Trophoblast cell (in vitro differentiated cells and primary cell): ENCODE results near the gene RIPK1.

Experiments used
- DNase-seq, 2 donors: peaks; one replicate each; pipeline ENCODE4 v3.0.0-alpha.2; 2016
- H2AFZ ChIP-seq: 2 replicates; pipeline ENCODE4 v1.6.1; 2013; ENCODE audit warnings: low read length, moderate library complexity, mild to moderate bottlenecking; ENCODE audit not compliant: insufficient read depth, poor library complexity
- H2AK5ac ChIP-seq: 2 replicates; pipeline ENCODE4 v1.6.1; 2013; ENCODE audit warnings: mild to moderate bottlenecking, low read length
- H2BK120ac ChIP-seq: 2 replicates; pipeline ENCODE4 v1.6.1; 2013; ENCODE audit warnings: low read length, mild to moderate bottlenecking, moderate library complexity; ENCODE audit not compliant: insufficient read depth, poor library complexity
- H2BK12ac ChIP-seq: 2 replicates; pipeline ENCODE4 v1.6.1; 2013; ENCODE audit warnings: mild to moderate bottlenecking, low read length, moderate library complexity
- H2BK5ac ChIP-seq: 2 replicates; pipeline ENCODE4 v1.6.1; 2013; ENCODE audit warnings: low read length, low read depth, moderate library complexity, mild to moderate bottlenecking; ENCODE audit not compliant: poor library complexity
- H3K14ac ChIP-seq: 2 replicates; pipeline ENCODE4 v1.6.1; 2013; ENCODE audit warnings: mild to moderate bottlenecking, low read length
- H3K18ac ChIP-seq: 2 replicates; pipeline ENCODE4 v1.6.1; 2013; ENCODE audit warnings: mild to moderate bottlenecking, low read length
- H3K23ac ChIP-seq: 2 replicates; pipeline ENCODE4 v1.6.1; 2013; ENCODE audit warnings: low read length
- H3K27ac ChIP-seq: 2 replicates; pipeline ENCODE4 v1.5.1; 2013; ENCODE audit warnings: low read depth, mild to moderate bottlenecking, inconsistent platforms, low read length, moderate library complexity
- H3K27me3 ChIP-seq: 2 replicates; pipeline ENCODE4 v1.6.1; 2013; ENCODE audit warnings: inconsistent platforms, mild to moderate bottlenecking, low read length, moderate library complexity; ENCODE audit not compliant: insufficient read depth
- H3K36me3 ChIP-seq, 2 experiments: 1 replicate in 1 of 2; 2 replicates in 1 of 2; pipeline ENCODE4 v1.6.1; 2013; ENCODE audit warnings: low read length in 2 of 2, mild to moderate bottlenecking in 2 of 2, moderate library complexity in 1 of 2; ENCODE audit not compliant: insufficient read depth in 2 of 2, control insufficient read depth in 1 of 2
- H3K4ac ChIP-seq: 2 replicates; pipeline ENCODE4 v1.6.1; 2013; ENCODE audit warnings: low read depth, mild to moderate bottlenecking, low read length, moderate library complexity
- H3K4me1 ChIP-seq, 2 experiments: 1 replicate in 1 of 2; 2 replicates in 1 of 2; pipeline ENCODE4 v1.6.1; 2013; ENCODE audit warnings: low read length in 2 of 2, mild to moderate bottlenecking in 2 of 2, moderate library complexity in 1 of 2; ENCODE audit not compliant: insufficient read depth in 2 of 2, control insufficient read depth in 1 of 2
- H3K4me2 ChIP-seq: 2 replicates; pipeline ENCODE4 v1.6.1; 2013; ENCODE audit warnings: inconsistent platforms, mild to moderate bottlenecking, low read length, moderate library complexity
- H3K4me3 ChIP-seq: 2 replicates; pipeline ENCODE4 v1.5.1; 2013; ENCODE audit warnings: mild to moderate bottlenecking, low read depth, low read length, inconsistent platforms
- H3K79me1 ChIP-seq: one replicate; pipeline ENCODE4 v1.6.1; 2013; ENCODE audit warnings: low read length
- H3K79me2 ChIP-seq: 2 replicates; pipeline ENCODE4 v1.6.1; 2013; ENCODE audit warnings: low read length, mild to moderate bottlenecking; ENCODE audit not compliant: control insufficient read depth, insufficient read depth, poor library complexity
- H3K9ac ChIP-seq: 2 replicates; pipeline ENCODE4 v1.6.1; 2013; ENCODE audit warnings: mild to moderate bottlenecking, low read length
- H3K9me3 ChIP-seq: 2 replicates; pipeline ENCODE4 v1.6.1; 2013; ENCODE audit warnings: low read depth, mild to moderate bottlenecking, control low read depth, inconsistent platforms, low read length; ENCODE audit not compliant: insufficient read depth
- H4K12ac ChIP-seq: 2 replicates; pipeline ENCODE4 v1.6.1; 2013; ENCODE audit warnings: low read depth, mild to moderate bottlenecking, low read length, moderate library complexity
- H4K8ac ChIP-seq: 2 replicates; pipeline ENCODE4 v1.6.1; 2013; ENCODE audit warnings: low read depth, mild to moderate bottlenecking, low read length, moderate library complexity
- H4K91ac ChIP-seq: one replicate; pipeline ENCODE4 v1.6.1; 2013; ENCODE audit warnings: low read depth, mild to moderate bottlenecking, low read length, moderate library complexity
- WGBS: extraction: QIAGEN DNeasy Blood & Tissue Kit; methylation state at CpG from one replicate; pipeline ENCODE4 v1.1.7; 2013; ENCODE audit warnings: missing lambda C conversion rate; ENCODE audit not compliant: insufficient read length, insufficient coverage; ENCODE audit errors: extremely low coverage; 5-methylcytosine and 5-hydroxymethylcytosine counted together

RIPK1 gene

GRCh38 chr6:3090013-3090412 is 21.7 kb downstream of the RIPK1 start:
- Histone ChIP-seq H3K4me3 (no peak overlapping the region), H3K14ac (no peak overlapping the region), H3K18ac (no peak overlapping the region), H2BK12ac (no peak overlapping the region), H3K9me3 (peaks cover 14% of the 10 kb centered on the region), H3K79me2 (no peaks in the 10 kb centered on the region), H3K36me3 (peaks cover 20 to 31% of the 10 kb centered on the region in 2 experiments), H3K27me3 (no peaks in the 10 kb centered on the region), H3K4me1 (no peaks in the 10 kb centered on the region), H4K12ac (no peak overlapping the region), H3K4me2 (no peak overlapping the region), H2AFZ (no peak overlapping the region), H3K27ac (no peak overlapping the region), H3K23ac (no peak overlapping the region), H3K79me1 (no peaks in the 10 kb centered on the region), H4K8ac (no peak overlapping the region), H2BK120ac (no peak overlapping the region), H2BK5ac (no peak overlapping the region), H3K9ac (no peak overlapping the region), H3K4ac (no peak overlapping the region), H2AK5ac (no peak overlapping the region), H4K91ac (no peak overlapping the region)
- no CpG with 5 or more reads among the region's 4 CpGs for WGBS
- no peak for DNase-seq

- H2BK120ac ChIP-seq = no peak overlapping the region
- no peak overlapping the region for H4K8ac ChIP-seq
- no peak overlapping the region for H2AK5ac ChIP-seq
- no peak overlapping the region for H3K4me3 ChIP-seq
- H2AFZ ChIP-seq = no peak overlapping the region
- no peak overlapping the region for H4K12ac ChIP-seq
- no peak overlapping the region for H3K23ac ChIP-seq
- no peak overlapping the region for H3K4me2 ChIP-seq
- H3K79me2 ChIP-seq = no peaks in the 10 kb centered on the region
- H3K27ac ChIP-seq = no peak overlapping the region
- H3K14ac ChIP-seq = no peak overlapping the region
- no peaks in the 10 kb centered on the region for H3K79me1 ChIP-seq
- no peak overlapping the region for H3K4ac ChIP-seq
- DNase-seq = no peak
- peaks cover 9% of the 10 kb centered on the region for H3K9me3 ChIP-seq
- H2BK12ac ChIP-seq = no peak overlapping the region
- no peak overlapping the region for H3K18ac ChIP-seq
- H3K27me3 ChIP-seq = no peaks in the 10 kb centered on the region
- H3K4me1 ChIP-seq = no peaks in the 10 kb centered on the region
- no peak overlapping the region for H3K9ac ChIP-seq
- H3K36me3 ChIP-seq = peaks cover 23 to 27% of the 10 kb centered on the region in 2 experiments
- H2BK5ac ChIP-seq = no peak overlapping the region
- no CpG with 5 or more reads among the region's 2 CpGs for WGBS
- H4K91ac ChIP-seq = no peak overlapping the region
Measured at GRCh38 chr6:3094815-3095214, 26.5 kb downstream of the RIPK1 start.

GRCh38 chr6:3102875-3103274 is 34.6 kb downstream of the RIPK1 start:
- no peak overlapping the region for H3K4me3 ChIP-seq
- H3K9me3 ChIP-seq = no peaks in the 10 kb centered on the region
- H3K4ac ChIP-seq = no peak overlapping the region
- no peak overlapping the region for H3K27ac ChIP-seq
- no peak overlapping the region for H4K8ac ChIP-seq
- no peak overlapping the region for H3K23ac ChIP-seq
- peaks cover 21 to 27% of the 10 kb centered on the region in 2 experiments for H3K36me3 ChIP-seq
- H3K79me1 ChIP-seq = no peaks in the 10 kb centered on the region
- no peaks in the 10 kb centered on the region for H3K79me2 ChIP-seq
- H3K4me1 ChIP-seq = no peaks in the 10 kb centered on the region
- H2BK120ac ChIP-seq = no peak overlapping the region
- no peak overlapping the region for H3K9ac ChIP-seq
- DNase-seq = no peak
- H2BK5ac ChIP-seq = no peak overlapping the region
- H3K18ac ChIP-seq = no peak overlapping the region
- no peak overlapping the region for H3K4me2 ChIP-seq
- no peak overlapping the region for H2AK5ac ChIP-seq
- H2AFZ ChIP-seq = no peak overlapping the region
- no peak overlapping the region for H4K91ac ChIP-seq
- WGBS = no CpG with 5 or more reads among the region's 3 CpGs
- H2BK12ac ChIP-seq = no peak overlapping the region
- H3K14ac ChIP-seq = no peak overlapping the region
- H4K12ac ChIP-seq = no peak overlapping the region
- no peaks in the 10 kb centered on the region for H3K27me3 ChIP-seq

GRCh38 chr6:3108746-3109414 is 40.6 kb downstream of the RIPK1 start:
- Histone ChIP-seq H3K27ac (no peak overlapping the region), H3K4me2 (no peak overlapping the region), H2BK120ac (no peak overlapping the region), H2BK12ac (no peak overlapping the region), H4K91ac (no peak overlapping the region), H3K79me1 (no peaks in the 10 kb centered on the region), H3K27me3 (no peaks in the 10 kb centered on the region), H3K4ac (no peak overlapping the region), H3K9ac (no peak overlapping the region), H4K8ac (no peak overlapping the region), H2AK5ac (no peak overlapping the region), H3K36me3 (peaks cover 33 to 45% of the 10 kb centered on the region in 2 experiments), H3K4me3 (no peak overlapping the region), H2BK5ac (no peak overlapping the region), H2AFZ (no peak overlapping the region), H3K4me1 (no peaks in the 10 kb centered on the region), H3K14ac (no peak overlapping the region), H3K9me3 (no peaks in the 10 kb centered on the region), H3K18ac (no peak overlapping the region), H3K23ac (no peak overlapping the region), H3K79me2 (no peaks in the 10 kb centered on the region), H4K12ac (no peak overlapping the region)
- no peak for DNase-seq
- WGBS = no CpG with 5 or more reads among the region's 10 CpGs
